T-helper 2 cell treated with Interferon-gamma antibody and Interleukin-4, amounts not matched to agents 5 μg/mL and 100 μg/mL, for 36 hours (primary cell): ENCODE results near the gene RPP25.

Experiments used
- DNase-seq: peaks from one replicate; pipeline ENCODE4 v3.0.0; 2021; ENCODE audit warnings: low spot score
- H3K27ac Mint-ChIP-seq: one replicate; pipeline ENCODE4 v1.8.0; 2021; ENCODE audit warnings: mild to moderate bottlenecking, mixed read lengths
- H3K27me3 Mint-ChIP-seq: one replicate; pipeline ENCODE4 v1.8.0; 2021; ENCODE audit warnings: low read depth, mixed read lengths
- H3K36me3 Mint-ChIP-seq: one replicate; pipeline ENCODE4 v1.8.0; 2021; ENCODE audit warnings: low read depth, mixed read lengths
- H3K4me1 Mint-ChIP-seq: one replicate; pipeline ENCODE4 v1.8.0; 2021; ENCODE audit warnings: low read depth, mixed read lengths
- H3K4me3 Mint-ChIP-seq: one replicate; pipeline ENCODE4 v1.8.0; 2022; ENCODE audit warnings: mild to moderate bottlenecking, moderate library complexity, mixed read lengths
- H3K9me3 Mint-ChIP-seq: one replicate; pipeline ENCODE4 v1.8.0; 2021; ENCODE audit warnings: mixed read lengths

The RPP25 gene

GRCh38 chr15:74956648-74957475 is at the start of gene RPP25:
Gene RPP25 (minus strand): TSS chr15:74956772. CDS start chr15:74956583, 189 bp downstream.
- H3K36me3 Mint-ChIP-seq = no peaks in the 10 kb centered on the region
- no peaks in the 10 kb centered on the region for H3K9me3 Mint-ChIP-seq
- H3K4me1 Mint-ChIP-seq = peaks cover 31% of the 10 kb centered on the region
- peaks cover 42% of the 10 kb centered on the region for H3K27me3 Mint-ChIP-seq
- peak within 1 kb of the TSS; percentile 79 for H3K4me3 Mint-ChIP-seq
- DNase-seq = peak; percentile 71
- H3K27ac Mint-ChIP-seq = no peak within 1 kb of the TSS

DNA sequence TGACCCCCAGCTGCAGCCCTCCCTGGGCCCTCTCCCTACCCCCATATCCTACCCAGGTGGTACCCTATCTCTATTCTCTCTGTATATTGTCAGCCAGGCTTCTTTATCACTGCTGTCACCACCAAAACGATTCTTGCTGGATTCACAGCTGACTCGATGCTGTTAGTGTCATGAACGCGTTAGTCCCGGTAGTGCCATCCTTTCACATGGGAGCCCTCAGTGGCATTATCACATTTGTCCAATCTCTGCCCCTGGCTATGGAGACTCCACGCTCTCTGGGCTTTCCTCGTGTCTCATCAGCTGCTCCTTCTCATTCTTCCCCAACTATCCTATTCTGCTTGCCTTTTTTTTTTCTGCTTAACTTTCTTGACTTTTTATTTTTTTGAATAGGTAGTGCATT is 45.8 kb upstream of the RPP25 start:
- Mint-ChIP-seq H3K9me3 (no peaks in the 10 kb centered on the region), H3K27me3 (peaks cover 15% of the 10 kb centered on the region), H3K27ac (no peak overlapping the region), H3K4me1 (peaks cover 3% of the 10 kb centered on the region), H3K36me3 (no peaks in the 10 kb centered on the region), H3K4me3 (no peak overlapping the region)
- no peak for DNase-seq

- Mint-ChIP-seq H3K9me3 (no peaks in the 10 kb centered on the region), H3K36me3 (no peaks in the 10 kb centered on the region), H3K4me3 (no peak overlapping the region), H3K27me3 (peaks cover 25% of the 10 kb centered on the region), H3K4me1 (no peaks in the 10 kb centered on the region), H3K27ac (no peak overlapping the region)
- no peak for DNase-seq
Measured at GRCh38 chr15:75001310-75001709, 44.7 kb upstream of the RPP25 start.

- no peak for DNase-seq
- Mint-ChIP-seq H3K4me3 (no peak overlapping the region), H3K9me3 (no peaks in the 10 kb centered on the region), H3K27me3 (peaks cover 31% of the 10 kb centered on the region), H3K4me1 (peaks cover 6% of the 10 kb centered on the region), H3K27ac (no peak overlapping the region), H3K36me3 (no peaks in the 10 kb centered on the region)
Measured at GRCh38 chr15:74997543-74997942, 41.0 kb upstream of the RPP25 start.

DNA sequence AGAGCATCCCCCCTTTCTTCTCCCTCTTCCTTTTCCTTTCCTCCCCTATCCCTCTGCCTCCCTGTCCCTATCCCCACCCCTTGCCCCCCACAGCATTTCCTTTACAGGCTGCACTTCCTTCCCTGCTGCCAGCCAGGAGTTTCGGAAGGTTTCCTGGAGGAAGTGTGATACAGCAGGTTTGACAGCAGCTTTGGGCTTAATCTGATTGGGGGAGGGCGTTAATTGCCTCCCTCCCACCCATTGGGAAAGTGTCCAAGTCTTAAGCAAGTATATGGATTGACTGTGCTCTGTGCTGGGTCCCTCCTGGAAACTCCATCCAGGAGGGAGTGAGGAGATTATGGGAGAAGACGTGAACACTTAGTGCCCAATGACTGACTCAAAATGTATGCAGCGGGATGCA is 40.6 kb upstream of the RPP25 start:
- H3K9me3 Mint-ChIP-seq = no peaks in the 10 kb centered on the region
- no peaks in the 10 kb centered on the region for H3K36me3 Mint-ChIP-seq
- H3K4me3 Mint-ChIP-seq = no peak overlapping the region
- no peak for DNase-seq
- peaks cover 6% of the 10 kb centered on the region for H3K4me1 Mint-ChIP-seq
- peaks cover 27% of the 10 kb centered on the region for H3K27me3 Mint-ChIP-seq
- H3K27ac Mint-ChIP-seq = no peak overlapping the region

GRCh38 chr15:74995779-74996765 is 39.5 kb upstream of the RPP25 start:
- peak overlapping the region; percentile 44 for H3K4me3 Mint-ChIP-seq
- no peak overlapping the region for H3K27ac Mint-ChIP-seq
- no peaks in the 10 kb centered on the region for H3K36me3 Mint-ChIP-seq
- H3K9me3 Mint-ChIP-seq = no peaks in the 10 kb centered on the region
- no peak for DNase-seq
- H3K27me3 Mint-ChIP-seq = peaks cover 28% of the 10 kb centered on the region
- peaks cover 6% of the 10 kb centered on the region for H3K4me1 Mint-ChIP-seq

DNA sequence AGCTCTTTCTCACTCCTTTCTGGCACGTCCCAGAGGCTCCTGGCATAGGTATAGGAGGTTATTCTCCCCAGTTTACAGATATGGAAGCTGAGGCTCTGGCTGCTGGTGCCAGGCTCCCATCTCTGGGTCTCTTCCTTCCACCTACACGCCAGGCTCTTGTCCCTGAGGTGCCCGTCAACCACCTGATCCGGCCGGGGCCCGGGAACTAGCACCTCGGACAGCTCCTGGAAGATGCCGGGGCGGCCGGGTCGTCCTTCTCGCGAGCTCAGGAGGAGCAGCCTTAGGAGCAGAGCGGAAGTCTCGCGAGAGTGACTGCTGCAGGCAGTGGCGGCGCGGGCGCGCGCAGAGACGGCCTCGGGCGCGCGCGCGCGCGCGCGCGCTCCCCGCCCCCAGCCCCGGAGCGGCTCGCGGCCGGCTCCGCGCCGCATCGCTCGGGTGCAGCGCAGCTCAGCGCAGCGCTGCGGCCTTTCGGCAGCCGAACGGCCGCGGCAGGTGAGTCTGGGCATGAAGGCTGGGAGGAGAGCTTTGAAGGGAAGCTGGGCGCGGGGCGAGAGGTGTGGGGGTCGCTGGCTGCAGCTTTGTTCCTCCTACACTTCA is 38.7 kb upstream of the RPP25 start, which contains the start of gene SCAMP5:
Gene SCAMP5, plus strand, starts transcription at position 382 of the 597 bp plus-strand sequence. CDS start 16,277 bp downstream, outside the sequence.
- Mint-ChIP-seq H3K9me3 (no peaks in the 10 kb centered on the region), H3K27ac (no peak within 1 kb of the TSS), H3K4me3 (peak within 1 kb of the TSS; percentile 75), H3K4me1 (peaks cover 6% of the 10 kb centered on the region), H3K36me3 (no peaks in the 10 kb centered on the region), H3K27me3 (peaks cover 28% of the 10 kb centered on the region)
- peak; percentile 92 for DNase-seq

GRCh38 chr15:74994685-74995084 is 38.1 kb upstream of the RPP25 start:
- Mint-ChIP-seq H3K27me3 (peaks cover 28% of the 10 kb centered on the region), H3K4me3 (peak overlapping the region; percentile 75), H3K4me1 (peaks cover 6% of the 10 kb centered on the region), H3K27ac (no peak overlapping the region), H3K36me3 (no peaks in the 10 kb centered on the region), H3K9me3 (no peaks in the 10 kb centered on the region)
- DNase-seq = no peak

GRCh38 chr15:74994236-74994635 is 37.7 kb upstream of the RPP25 start:
- no peak overlapping the region for H3K4me3 Mint-ChIP-seq
- H3K27ac Mint-ChIP-seq = no peak overlapping the region

GRCh38 chr15:74992619-74993018 is 36.0 kb upstream of the RPP25 start:
- no peak overlapping the region for H3K4me3 Mint-ChIP-seq
- H3K27me3 Mint-ChIP-seq = peaks cover 24% of the 10 kb centered on the region
- no peaks in the 10 kb centered on the region for H3K36me3 Mint-ChIP-seq
- peaks cover 6% of the 10 kb centered on the region for H3K4me1 Mint-ChIP-seq
- H3K27ac Mint-ChIP-seq = no peak overlapping the region
- H3K9me3 Mint-ChIP-seq = no peaks in the 10 kb centered on the region
- no peak for DNase-seq

More at GRCh38 chr15:74994236-74994635, 37.7 kb upstream of the RPP25 start:
- peaks cover 30% of the 10 kb centered on the region for H3K27me3 Mint-ChIP-seq
- DNase-seq = no peak
- no peaks in the 10 kb centered on the region for H3K36me3 Mint-ChIP-seq
- no peaks in the 10 kb centered on the region for H3K9me3 Mint-ChIP-seq
- H3K4me1 Mint-ChIP-seq = peaks cover 6% of the 10 kb centered on the region

DNA sequence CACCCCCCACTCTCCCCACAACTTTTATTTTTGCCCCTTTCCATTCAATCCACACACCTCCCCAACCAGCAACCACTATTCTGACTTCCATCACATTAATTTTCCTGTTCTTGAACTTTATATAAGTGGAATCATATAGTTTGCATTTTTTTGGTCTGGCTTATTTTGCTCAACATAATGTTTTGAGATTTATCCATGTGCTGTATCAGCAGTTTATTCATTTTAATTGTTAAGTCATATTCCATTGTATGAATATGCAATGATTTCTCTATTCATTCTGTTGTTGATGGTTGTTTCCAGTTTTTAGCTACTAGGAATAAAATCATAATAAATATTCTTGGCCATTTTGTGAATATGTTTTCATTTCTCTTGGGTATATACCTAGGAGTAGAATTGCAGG is 33.0 kb upstream of the RPP25 start:
- no peaks in the 10 kb centered on the region for H3K4me1 Mint-ChIP-seq
- no peak overlapping the region for H3K4me3 Mint-ChIP-seq
- no peaks in the 10 kb centered on the region for H3K9me3 Mint-ChIP-seq

GRCh38 chr15:74988007-74988800 is 31.6 kb upstream of the RPP25 start:
- H3K4me3 Mint-ChIP-seq = no peak overlapping the region
- H3K27ac Mint-ChIP-seq = no peak overlapping the region
- no peaks in the 10 kb centered on the region for H3K36me3 Mint-ChIP-seq
- peaks cover 4% of the 10 kb centered on the region for H3K27me3 Mint-ChIP-seq
- H3K9me3 Mint-ChIP-seq = no peaks in the 10 kb centered on the region
- peak; percentile 30 for DNase-seq
- H3K4me1 Mint-ChIP-seq = peaks cover 6% of the 10 kb centered on the region

More for the DNA sequence above, 33.0 kb upstream of the RPP25 start:
- peaks cover 4% of the 10 kb centered on the region for H3K27me3 Mint-ChIP-seq
- H3K36me3 Mint-ChIP-seq = no peaks in the 10 kb centered on the region
- no peak overlapping the region for H3K27ac Mint-ChIP-seq
- no peak for DNase-seq

DNA sequence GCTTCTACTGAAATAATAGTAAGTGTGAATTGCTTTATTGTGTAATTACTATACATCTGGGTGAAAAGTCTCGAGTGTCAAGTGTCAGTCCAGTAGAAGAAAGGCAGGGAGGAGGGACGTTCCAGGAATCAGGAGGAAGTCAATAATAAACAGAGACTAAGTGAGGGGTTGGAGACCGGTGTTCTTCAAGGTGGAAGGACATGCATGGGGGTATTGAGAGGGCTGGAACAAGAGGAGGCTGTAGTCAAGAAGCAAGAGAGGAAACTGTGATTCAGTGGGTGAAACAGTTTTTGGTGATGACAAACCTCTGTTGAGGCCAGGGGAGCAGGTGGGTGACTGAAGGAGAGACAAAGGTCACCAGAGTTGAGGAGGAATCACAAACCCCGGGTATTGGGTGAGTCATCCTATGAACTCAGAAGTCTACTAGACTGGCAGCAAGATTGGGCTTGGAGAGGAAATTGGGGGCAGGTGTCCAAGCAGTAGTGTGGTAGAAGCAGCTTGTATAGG is 27.2 kb upstream of the RPP25 start:
- DNase-seq = peak; percentile 82
- Mint-ChIP-seq H3K36me3 (no peaks in the 10 kb centered on the region), H3K4me1 (peaks cover 6% of the 10 kb centered on the region), H3K4me3 (no peak overlapping the region), H3K27me3 (no peaks in the 10 kb centered on the region), H3K27ac (peak overlapping the region; percentile 33), H3K9me3 (no peaks in the 10 kb centered on the region)
